ENCODE measurements around the gene ZSCAN29.
"Not testable (repeated sequence)": the region's sequence is repeated elsewhere in the genome, so short reads cannot be mapped to it uniquely, and the experiment has no call there.

GRCh38 chr15:43393592-43393991, 22.7 kb upstream of the ZSCAN29 start:
- TF ChIP-seq CTCF, POLR2A (IDR thresholded peaks at IDR 0.05): not testable (repeated sequence)

All from transverse colon (tissue), 3 donors.